HepG2 (cell line): ENCODE measurements around the gene TOX4. TPM values are rescaled to one million over a fixed set of nuclear protein-coding genes. Genes with fewer than 3 reads are reported as not detected.

Experiments used
- EED ChIP-seq: sonication (generic); formaldehyde crosslinking; IDR thresholded peaks from 2 replicates; pipeline ENCODE4 v1.5.0; 2020; ENCODE audit warnings: mild to moderate bottlenecking, missing genetic modification reagents
- FOSL2 ChIP-seq: sonication (generic); formaldehyde crosslinking; IDR thresholded peaks from 2 replicates; pipeline ENCODE4 v1.4.0; 2020; ENCODE audit warnings: missing genetic modification reagents
- FOXA3 ChIP-seq: IDR thresholded peaks from 2 replicates; pipeline ENCODE4 v1.6.1; 2016; ENCODE audit warnings: missing genetic modification reagents, missing compliant biosample characterization
- FOXO1 ChIP-seq: sonication (generic); formaldehyde crosslinking; IDR thresholded peaks from 2 replicates; pipeline ENCODE4 v1.4.0; 2020; ENCODE audit warnings: missing genetic modification reagents
- KDM5A ChIP-seq: fragments of 200-600 bp; sonication (generic); IDR thresholded peaks from 2 replicates; pipeline ENCODE4 v1.7.0; 2018; ENCODE audit warnings: antibody characterized with exemption, mild to moderate bottlenecking, low read length, borderline replicate concordance
- PAX8 ChIP-seq: sonication (generic); formaldehyde crosslinking; IDR thresholded peaks from 2 replicates; pipeline ENCODE4 v1.8.0; 2022; ENCODE audit warnings: mild to moderate bottlenecking, missing genetic modification reagents, borderline replicate concordance
- PHF20 ChIP-seq: sonication (generic); formaldehyde crosslinking; IDR thresholded peaks from 2 replicates; pipeline ENCODE4 v1.5.0; 2020; ENCODE audit warnings: mild to moderate bottlenecking, missing genetic modification reagents
- SCMH1 ChIP-seq: sonication (generic); formaldehyde crosslinking; IDR thresholded peaks from 2 replicates; pipeline ENCODE4 v1.9.0; 2021; ENCODE audit warnings: missing genetic modification reagents, mild to moderate bottlenecking, borderline replicate concordance
- THYN1 ChIP-seq: sonication (generic); formaldehyde crosslinking; IDR thresholded peaks from 2 replicates; pipeline ENCODE4 v1.8.1; 2023; ENCODE audit warnings: low read depth, mild to moderate bottlenecking, moderate library complexity, missing genetic modification reagents, borderline replicate concordance
- ZC3H13 ChIP-seq: sonication (generic); formaldehyde crosslinking; IDR thresholded peaks from 2 replicates; pipeline ENCODE4 v1.8.1; 2023; ENCODE audit warnings: mild to moderate bottlenecking, missing genetic modification reagents, moderate library complexity
- ZNF263 ChIP-seq: sonication (generic); formaldehyde crosslinking; IDR thresholded peaks from 2 replicates; pipeline ENCODE4 v1.4.0; 2020; ENCODE audit warnings: missing genetic modification reagents
- polyA plus RNA-seq, 8 experiments: library from polyadenylated mRNA; depleted of rRNA in 3 of 8; stranded (reverse) in 7 of 8; unstranded in 1 of 8; fragments of >200 nt; fragmentation: Illumina TruSeq in 4 of 8; extraction: Trizol in 4 of 8; gene quantifications; 2 replicates each; pipeline versions ENCODE4 v1.2.1 to v1.2.3, GENCODE V29; 2011 to 2016; ENCODE audit warnings: low read depth in 4 of 8, missing spikeins in 1 of 8, mixed read lengths in 1 of 8; ENCODE audit not compliant: insufficient read depth in 1 of 8
- total RNA-seq, 5 experiments: library from RNA; depleted of rRNA; stranded (reverse); fragments of >200 nt; fragmentation: Illumina TruSeq; extraction: Trizol; gene quantifications; 2 replicates each; pipeline ENCODE4 v1.2.3, GENCODE V29; 2016; ENCODE audit warnings: low read depth in 1 of 5
- TF ChIP-seq, protein P1 (sequence below): sonication (generic); formaldehyde crosslinking; IDR thresholded peaks from 2 replicates; pipeline ENCODE4 v1.4.0; 2020; ENCODE audit warnings: missing genetic modification reagents
- TF ChIP-seq, protein P2 (sequence below), 2 experiments: sonication (generic) in 1 of 2; formaldehyde crosslinking in 1 of 2; IDR thresholded peaks; 2 replicates each; pipeline versions ENCODE4 v1.5.1 to v1.6.1; 2011 to 2020; ENCODE audit warnings: borderline replicate concordance in 1 of 2, low read depth in 1 of 2, low read length in 1 of 2, mild to moderate bottlenecking in 1 of 2, missing genetic modification reagents in 1 of 2, moderate library complexity in 1 of 2
- TF ChIP-seq, protein P3 (sequence below): sonication (generic); formaldehyde crosslinking; conservative IDR thresholded peaks from 2 replicates; pipeline ENCODE4 v1.4.0; 2020; ENCODE audit warnings: missing genetic modification reagents

TOX4 gene
- total and polyA plus RNA-seq, 2 of the 13 experiments (the other 11 are each of a cell fraction or from before 2014, with no cell fraction given) = 71.8 to 163 TPM

GRCh38 chr14:21510735-21511657, 34.0 kb downstream of the TOX4 start, which contains the start of gene METTL3 (continued):
- TF ChIP-seq, protein P1, sequence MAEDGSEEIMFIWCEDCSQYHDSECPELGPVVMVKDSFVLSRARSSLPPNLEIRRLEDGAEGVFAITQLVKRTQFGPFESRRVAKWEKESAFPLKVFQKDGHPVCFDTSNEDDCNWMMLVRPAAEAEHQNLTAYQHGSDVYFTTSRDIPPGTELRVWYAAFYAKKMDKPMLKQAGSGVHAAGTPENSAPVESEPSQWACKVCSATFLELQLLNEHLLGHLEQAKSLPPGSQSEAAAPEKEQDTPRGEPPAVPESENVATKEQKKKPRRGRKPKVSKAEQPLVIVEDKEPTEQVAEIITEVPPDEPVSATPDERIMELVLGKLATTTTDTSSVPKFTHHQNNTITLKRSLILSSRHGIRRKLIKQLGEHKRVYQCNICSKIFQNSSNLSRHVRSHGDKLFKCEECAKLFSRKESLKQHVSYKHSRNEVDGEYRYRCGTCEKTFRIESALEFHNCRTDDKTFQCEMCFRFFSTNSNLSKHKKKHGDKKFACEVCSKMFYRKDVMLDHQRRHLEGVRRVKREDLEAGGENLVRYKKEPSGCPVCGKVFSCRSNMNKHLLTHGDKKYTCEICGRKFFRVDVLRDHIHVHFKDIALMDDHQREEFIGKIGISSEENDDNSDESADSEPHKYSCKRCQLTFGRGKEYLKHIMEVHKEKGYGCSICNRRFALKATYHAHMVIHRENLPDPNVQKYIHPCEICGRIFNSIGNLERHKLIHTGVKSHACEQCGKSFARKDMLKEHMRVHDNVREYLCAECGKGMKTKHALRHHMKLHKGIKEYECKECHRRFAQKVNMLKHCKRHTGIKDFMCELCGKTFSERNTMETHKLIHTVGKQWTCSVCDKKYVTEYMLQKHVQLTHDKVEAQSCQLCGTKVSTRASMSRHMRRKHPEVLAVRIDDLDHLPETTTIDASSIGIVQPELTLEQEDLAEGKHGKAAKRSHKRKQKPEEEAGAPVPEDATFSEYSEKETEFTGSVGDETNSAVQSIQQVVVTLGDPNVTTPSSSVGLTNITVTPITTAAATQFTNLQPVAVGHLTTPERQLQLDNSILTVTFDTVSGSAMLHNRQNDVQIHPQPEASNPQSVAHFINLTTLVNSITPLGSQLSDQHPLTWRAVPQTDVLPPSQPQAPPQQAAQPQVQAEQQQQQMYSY (CRISPR knock-in tag) = peak; percentile 73; the same call in 1 of the 2 replicates
- no peak for TF ChIP-seq SCMH1 (CRISPR knock-in tag)
- TF ChIP-seq ZNF263 (CRISPR knock-in tag) = peak; percentile 48; the same call in 1 of the 2 replicates
- peak; percentile 30; the same call in 1 of the 2 replicates for TF ChIP-seq THYN1 (CRISPR knock-in tag)
- TF ChIP-seq PHF20 = peak; percentile 96
- 0 out of 2 replicates have a peak, but pooled peaks have one; percentile 48 for TF ChIP-seq ZC3H13
- TF ChIP-seq FOSL2 (CRISPR knock-in tag) = peak; percentile 82
- TF ChIP-seq, protein P2, sequence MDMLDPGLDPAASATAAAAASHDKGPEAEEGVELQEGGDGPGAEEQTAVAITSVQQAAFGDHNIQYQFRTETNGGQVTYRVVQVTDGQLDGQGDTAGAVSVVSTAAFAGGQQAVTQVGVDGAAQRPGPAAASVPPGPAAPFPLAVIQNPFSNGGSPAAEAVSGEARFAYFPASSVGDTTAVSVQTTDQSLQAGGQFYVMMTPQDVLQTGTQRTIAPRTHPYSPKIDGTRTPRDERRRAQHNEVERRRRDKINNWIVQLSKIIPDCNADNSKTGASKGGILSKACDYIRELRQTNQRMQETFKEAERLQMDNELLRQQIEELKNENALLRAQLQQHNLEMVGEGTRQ (IDR thresholded peaks at IDR 0.05; ENCODE audit: low read depth, low read length) = 0 out of 2 replicates have a peak, but pooled peaks have one; percentile 2
- TF ChIP-seq, protein P2 (CRISPR knock-in tag; IDR thresholded peaks at IDR 0.05; ENCODE audit: borderline replicate concordance) = no peak; the same call in 1 of the 2 replicates
- TF ChIP-seq KDM5A = peak; percentile 78
- peak; percentile 72 for TF ChIP-seq FOXO1 (CRISPR knock-in tag)
- peak; percentile 85 for TF ChIP-seq FOXA3 (CRISPR knock-in tag)
- 0 out of 2 replicates have a peak, but pooled peaks have one; percentile 1 for TF ChIP-seq PAX8
- peak; percentile 93 for TF ChIP-seq EED (CRISPR knock-in tag)
- TF ChIP-seq, protein P3, sequence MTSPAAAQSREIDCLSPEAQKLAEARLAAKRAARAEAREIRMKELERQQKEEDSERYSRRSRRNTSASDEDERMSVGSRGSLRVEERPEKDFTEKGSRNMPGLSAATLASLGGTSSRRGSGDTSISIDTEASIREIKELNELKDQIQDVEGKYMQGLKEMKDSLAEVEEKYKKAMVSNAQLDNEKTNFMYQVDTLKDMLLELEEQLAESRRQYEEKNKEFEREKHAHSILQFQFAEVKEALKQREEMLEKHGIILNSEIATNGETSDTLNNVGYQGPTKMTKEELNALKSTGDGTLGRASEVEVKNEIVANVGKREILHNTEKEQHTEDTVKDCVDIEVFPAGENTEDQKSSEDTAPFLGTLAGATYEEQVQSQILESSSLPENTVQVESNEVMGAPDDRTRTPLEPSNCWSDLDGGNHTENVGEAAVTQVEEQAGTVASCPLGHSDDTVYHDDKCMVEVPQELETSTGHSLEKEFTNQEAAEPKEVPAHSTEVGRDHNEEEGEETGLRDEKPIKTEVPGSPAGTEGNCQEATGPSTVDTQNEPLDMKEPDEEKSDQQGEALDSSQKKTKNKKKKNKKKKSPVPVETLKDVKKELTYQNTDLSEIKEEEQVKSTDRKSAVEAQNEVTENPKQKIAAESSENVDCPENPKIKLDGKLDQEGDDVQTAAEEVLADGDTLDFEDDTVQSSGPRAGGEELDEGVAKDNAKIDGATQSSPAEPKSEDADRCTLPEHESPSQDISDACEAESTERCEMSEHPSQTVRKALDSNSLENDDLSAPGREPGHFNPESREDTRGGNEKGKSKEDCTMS (CRISPR knock-in tag) = no peak
